Measurements from ENCODE around the gene OR9A2. TPM values are rescaled to one million over a fixed set of nuclear protein-coding genes. Genes with fewer than 3 reads are reported as not detected.

OR9A2 gene
- not detected in 2 replicates for total RNA-seq (ENCODE audit: low replicate concordance)

GRCh38 chr7:143027032-143027431, at the start of gene OR9A2:
Gene OR9A2 (minus strand): TSS chr7:143027132. CDS start chr7:143027132, 0 bp downstream.
- no peak for DNase-seq (ENCODE audit: low read depth)
- H3K4me3 ChIP-seq (ENCODE audit: low read depth, low read length): no peak within 1 kb of the TSS
- no peak for TF ChIP-seq CTCF (IDR thresholded peaks at IDR 0.05; ENCODE audit: insufficient read depth, low read length)

GRCh38 chr7:143074141-143074540, 47.2 kb upstream of the OR9A2 start:
- DNase-seq (ENCODE audit: low read depth): no peak
- no peak overlapping the region for H3K4me3 ChIP-seq (ENCODE audit: low read depth, low read length)
- no peak for TF ChIP-seq CTCF (IDR thresholded peaks at IDR 0.05; ENCODE audit: insufficient read depth, low read length)

- H3K4me3 ChIP-seq (ENCODE audit: low read depth, low read length): no peak overlapping the region
- TF ChIP-seq CTCF (IDR thresholded peaks at IDR 0.05; ENCODE audit: insufficient read depth, low read length): no peak
- DNase-seq (ENCODE audit: low read depth): peak; percentile 41
These were observed 46.6 kb upstream of the OR9A2 start for GRCh38 chr7:143073556-143073955.

GRCh38 chr7:143069912-143070500, 43.1 kb upstream of the OR9A2 start:
- no peak overlapping the region for H3K4me3 ChIP-seq (ENCODE audit: low read depth, low read length)
- no peak for TF ChIP-seq CTCF (IDR thresholded peaks at IDR 0.05; ENCODE audit: insufficient read depth, low read length)
- DNase-seq (ENCODE audit: low read depth): no peak

- no peak for TF ChIP-seq CTCF (IDR thresholded peaks at IDR 0.05; ENCODE audit: insufficient read depth, low read length)
- DNase-seq (ENCODE audit: low read depth): no peak
These were observed 41.5 kb upstream of the OR9A2 start for GRCh38 chr7:143068446-143068845.

GRCh38 chr7:143063741-143064140, 36.8 kb upstream of the OR9A2 start:
- no peak for DNase-seq (ENCODE audit: low read depth)
- no peak overlapping the region for H3K4me3 ChIP-seq (ENCODE audit: low read depth, low read length)
- TF ChIP-seq CTCF (IDR thresholded peaks at IDR 0.05; ENCODE audit: insufficient read depth, low read length): no peak

More at GRCh38 chr7:143068446-143068845, 41.5 kb upstream of the OR9A2 start:
- H3K4me3 ChIP-seq (ENCODE audit: low read depth, low read length): no peak overlapping the region

GRCh38 chr7:143055754-143056153, 28.8 kb upstream of the OR9A2 start:
- no peak overlapping the region for H3K4me3 ChIP-seq (ENCODE audit: low read depth, low read length)
- DNase-seq (ENCODE audit: low read depth): no peak
- TF ChIP-seq CTCF (IDR thresholded peaks at IDR 0.05; ENCODE audit: insufficient read depth, low read length): no peak

Measured in fibroblast of the aortic adventitia (primary cell).